Measurements from ENCODE around the gene RTP2.

DNA sequence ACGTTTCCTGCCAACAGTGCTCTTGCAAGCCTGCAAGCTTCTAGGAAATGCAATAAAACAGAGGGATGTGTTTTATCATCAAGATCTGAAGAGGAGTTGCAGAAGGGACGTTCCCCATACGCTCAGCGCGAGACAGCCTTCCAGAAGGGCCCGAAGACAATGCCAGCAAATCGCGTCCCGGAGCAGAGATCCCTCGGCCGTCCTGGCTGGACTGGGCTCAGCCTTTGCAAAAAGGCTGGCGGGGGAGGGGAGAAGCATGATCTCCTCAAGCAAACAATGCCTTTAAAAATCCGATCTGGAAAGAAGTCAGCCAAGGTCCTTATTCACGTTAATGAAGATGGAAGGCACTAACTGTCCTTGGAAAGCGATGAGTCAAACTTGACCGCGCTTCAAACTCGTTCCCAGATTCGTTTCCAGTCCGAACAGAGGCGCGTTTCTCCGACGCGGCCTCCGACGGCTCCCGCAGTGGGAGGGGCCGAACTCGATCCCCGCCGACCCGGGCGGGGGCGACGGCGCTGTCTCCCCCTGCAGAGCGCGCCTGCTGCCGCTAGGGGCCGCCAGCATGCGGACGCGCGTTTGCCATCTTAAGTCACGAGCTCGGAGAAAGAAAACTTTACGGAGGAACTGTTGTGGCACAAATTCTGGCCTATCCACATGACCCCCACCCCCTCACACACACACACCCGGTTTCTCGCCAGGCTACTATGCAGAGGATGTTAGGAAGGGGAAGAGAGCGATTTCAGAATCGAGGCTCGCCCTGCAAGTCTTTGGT is 37.4 kb upstream of the RTP2 start:
- TF ChIP-seq CTCF (IDR thresholded peaks at IDR 0.05) (peak; percentile 83), EZH2 (IDR thresholded peaks at IDR 0.05; ENCODE audit: borderline replicate concordance, insufficient read depth, low read depth, low read length, poor library complexity, severe bottlenecking) (no peak)

All from B cell (primary cell).